CD14-positive monocyte (primary cell): ENCODE data around the gene TPPP. TPM values are rescaled to one million over a fixed set of nuclear protein-coding genes. Genes with fewer than 3 reads are reported as not detected.

Experiments
- DNase-seq, 3 donors: peaks; one replicate each; pipeline ENCODE4 v3.0.0-alpha.2; 2011 to 2022
- H2AFZ ChIP-seq: 2 replicates; pipeline ENCODE4 v1.6.0; 2012; ENCODE audit warnings: mild to moderate bottlenecking, low read depth, low read length, inconsistent platforms; ENCODE audit not compliant: insufficient read depth, poor library complexity, severe bottlenecking
- H3K27ac ChIP-seq, 2 donors: 1 replicate in 1 of 2; 2 replicates in 1 of 2; pipeline ENCODE4 v1.5.1; 2012 to 2013; ENCODE audit warnings: low read length in 2 of 2, control low read depth in 1 of 2, inconsistent platforms in 1 of 2, low read depth in 1 of 2, mild to moderate bottlenecking in 1 of 2
- H3K27me3 ChIP-seq, 2 donors: one replicate each; pipeline versions ENCODE4 v1.6.0 to v1.6.1; 2011 to 2013; ENCODE audit warnings: low read length in 2 of 2; ENCODE audit not compliant: control insufficient read depth in 2 of 2, insufficient read depth in 2 of 2
- H3K36me3 ChIP-seq, 2 donors: replicated peaks in 1 of 2; 1 replicate in 1 of 2; 2 replicates in 1 of 2; pipeline versions ENCODE4 v1.5.1 to v1.6.1; 2012 to 2013; ENCODE audit warnings: low read length in 2 of 2, control low read depth in 1 of 2, inconsistent platforms in 1 of 2, mild to moderate bottlenecking in 1 of 2; ENCODE audit not compliant: insufficient read depth in 2 of 2, control insufficient read depth in 1 of 2
- H3K4me1 ChIP-seq, 2 donors: 1 replicate in 1 of 2; 2 replicates in 1 of 2; pipeline versions ENCODE4 v1.5.1 to v1.6.1; 2012 to 2013; ENCODE audit warnings: low read length in 2 of 2, control low read depth in 1 of 2, inconsistent platforms in 1 of 2, mild to moderate bottlenecking in 1 of 2, moderate library complexity in 1 of 2; ENCODE audit not compliant: insufficient read depth in 2 of 2, control insufficient read depth in 1 of 2
- H3K4me2 ChIP-seq: replicated peaks from 2 replicates; pipeline ENCODE3; 2012; ENCODE audit warnings: low read length, moderate library complexity, mild to moderate bottlenecking; ENCODE audit not compliant: poor library complexity, severe bottlenecking; ENCODE audit errors: extremely low read depth
- H3K4me3 ChIP-seq, 3 experiments: fragments of 200-600 bp in 1 of 3; sonication (generic) in 1 of 3; replicated peaks in 1 of 3; 1 replicate in 2 of 3; 2 replicates in 1 of 3; pipeline ENCODE4 v1.5.1; 2011 to 2013; ENCODE audit warnings: low read length in 3 of 3, mild to moderate bottlenecking in 3 of 3, control low read depth in 2 of 3, low read depth in 2 of 3, inconsistent platforms in 1 of 3, moderate library complexity in 1 of 3
- H3K79me2 ChIP-seq: 2 replicates; pipeline ENCODE4 v1.6.0; 2012; ENCODE audit warnings: mild to moderate bottlenecking, control low read depth, inconsistent platforms, low read length, moderate library complexity; ENCODE audit not compliant: insufficient read depth
- H3K9ac ChIP-seq: 2 replicates; pipeline ENCODE4 v1.6.0; 2017; ENCODE audit warnings: low read length, mild to moderate bottlenecking; ENCODE audit not compliant: insufficient read depth, poor library complexity, severe bottlenecking
- H3K9me3 ChIP-seq, 2 donors: replicated peaks in 1 of 2; 1 replicate in 1 of 2; 2 replicates in 1 of 2; pipeline versions ENCODE4 v1.5.1 to v1.6.1; 2012 to 2013; ENCODE audit warnings: low read length in 2 of 2, control low read depth in 1 of 2; ENCODE audit not compliant: control insufficient read depth in 1 of 2, insufficient read depth in 1 of 2
- H4K20me1 ChIP-seq: 2 replicates; pipeline ENCODE4 v1.6.0; 2012; ENCODE audit warnings: mild to moderate bottlenecking, low read length, control low read depth, moderate library complexity; ENCODE audit not compliant: insufficient read depth
- H3K27ac Mint-ChIP-seq, 7 donors: one replicate each; pipeline ENCODE4 v1.8.0; 2020; ENCODE audit warnings: mild to moderate bottlenecking in 7 of 7, mixed read lengths in 7 of 7, moderate library complexity in 6 of 7, inconsistent platforms in 2 of 7
- H3K27me3 Mint-ChIP-seq, 3 donors: one replicate each; pipeline ENCODE4 v1.8.0; 2021 to 2022; ENCODE audit warnings: low read depth in 3 of 3, mild to moderate bottlenecking in 3 of 3, mixed read lengths in 3 of 3, moderate library complexity in 3 of 3, inconsistent platforms in 1 of 3
- H3K36me3 Mint-ChIP-seq, 2 donors: one replicate each; pipeline ENCODE4 v1.8.0; 2020; ENCODE audit warnings: mixed read lengths in 2 of 2, inconsistent platforms in 1 of 2, mild to moderate bottlenecking in 1 of 2
- H3K4me1 Mint-ChIP-seq: one replicate; pipeline ENCODE4 v1.8.0; 2020; ENCODE audit warnings: mild to moderate bottlenecking, mixed read lengths
- H3K4me3 Mint-ChIP-seq, 2 donors: one replicate each; pipeline ENCODE4 v1.8.0; 2020; ENCODE audit warnings: mild to moderate bottlenecking in 2 of 2, mixed read lengths in 2 of 2, moderate library complexity in 1 of 2
- H3K9me3 Mint-ChIP-seq, 7 donors: one replicate each; pipeline ENCODE4 v1.8.0; 2020 to 2022; ENCODE audit warnings: mixed read lengths in 7 of 7, mild to moderate bottlenecking in 6 of 7, moderate library complexity in 6 of 7, inconsistent platforms in 2 of 7
- WGBS: methylation state at CpG from one replicate; pipeline ENCODE4 v1.1.5; 2013; ENCODE audit warnings: missing lambda C conversion rate; ENCODE audit not compliant: insufficient coverage; 5-methylcytosine and 5-hydroxymethylcytosine counted together
- intact Hi-C, 2 donors: fragments of 100-400 bp; cut with micrococcal nuclease; formaldehyde crosslinking; loops; one replicate each; pipeline versions ENCODE4 v1.15.0 to v1.15.1; 2023
- polyA plus RNA-seq, 3 donors: library from polyadenylated mRNA; depleted of rRNA in 1 of 3; unstranded in 2 of 3; stranded (reverse) in 1 of 3; fragments of 300-500 nt in 2 of 3; fragments of >200 nt in 1 of 3; fragmentation: Illumina TruSeq in 2 of 3; gene quantifications; 1 replicate in 2 of 3; 2 replicates in 1 of 3; pipeline ENCODE4 v1.2.3, GENCODE V29; 2012 to 2021
- TF ChIP-seq, protein P1 (sequence below): fragments of 200-600 bp; IDR thresholded peaks from one replicate; pipeline ENCODE4 v1.8.0; 2022; ENCODE audit warnings: antibody characterized with exemption, mild to moderate bottlenecking

TPPP gene
- polyA plus RNA-seq, 3 donors: 0.02 to 0.17 (median 0.06) TPM

GRCh38 chr5:665956-666711, 27.0 kb downstream of the TPPP start:
- no peak overlapping the region for H3K27ac Mint-ChIP-seq
- no peak overlapping the region for H3K4me3 Mint-ChIP-seq
- WGBS: 97% methylated on average over 30 of the region's 40 CpGs
- H3K4me1 Mint-ChIP-seq: no peaks in the 10 kb centered on the region
- no peak for DNase-seq
- Histone ChIP-seq H2AFZ (no peak overlapping the region), H4K20me1 (no peaks in the 10 kb centered on the region), H3K27me3 (no peaks in the 10 kb centered on the region), H3K9ac (no peak overlapping the region), H3K27ac (no peak overlapping the region), H3K36me3 (peaks cover 0 to 13% of the 10 kb centered on the region in 2 donors), H3K4me3 (no peak overlapping the region), H3K79me2 (no peaks in the 10 kb centered on the region), H3K9me3 (peaks cover 6% of the 10 kb centered on the region in 2 donors), H3K4me1 (no peaks in the 10 kb centered on the region), H3K4me2 (no peak overlapping the region)
- H3K27me3 Mint-ChIP-seq: peaks cover 0 to 12% (median 3%) of the 10 kb centered on the region in 3 donors
- intact Hi-C loops: loop anchor here in 1 of 2 donors (10.0 kb wide), 1 partner anchor 239 kb away; no protein-coding TSS in a partner anchor
- peaks cover 18 to 31% of the 10 kb centered on the region in 2 donors for H3K36me3 Mint-ChIP-seq
- TF ChIP-seq, protein P1, sequence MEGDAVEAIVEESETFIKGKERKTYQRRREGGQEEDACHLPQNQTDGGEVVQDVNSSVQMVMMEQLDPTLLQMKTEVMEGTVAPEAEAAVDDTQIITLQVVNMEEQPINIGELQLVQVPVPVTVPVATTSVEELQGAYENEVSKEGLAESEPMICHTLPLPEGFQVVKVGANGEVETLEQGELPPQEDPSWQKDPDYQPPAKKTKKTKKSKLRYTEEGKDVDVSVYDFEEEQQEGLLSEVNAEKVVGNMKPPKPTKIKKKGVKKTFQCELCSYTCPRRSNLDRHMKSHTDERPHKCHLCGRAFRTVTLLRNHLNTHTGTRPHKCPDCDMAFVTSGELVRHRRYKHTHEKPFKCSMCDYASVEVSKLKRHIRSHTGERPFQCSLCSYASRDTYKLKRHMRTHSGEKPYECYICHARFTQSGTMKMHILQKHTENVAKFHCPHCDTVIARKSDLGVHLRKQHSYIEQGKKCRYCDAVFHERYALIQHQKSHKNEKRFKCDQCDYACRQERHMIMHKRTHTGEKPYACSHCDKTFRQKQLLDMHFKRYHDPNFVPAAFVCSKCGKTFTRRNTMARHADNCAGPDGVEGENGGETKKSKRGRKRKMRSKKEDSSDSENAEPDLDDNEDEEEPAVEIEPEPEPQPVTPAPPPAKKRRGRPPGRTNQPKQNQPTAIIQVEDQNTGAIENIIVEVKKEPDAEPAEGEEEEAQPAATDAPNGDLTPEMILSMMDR: no peak
- H3K9me3 Mint-ChIP-seq: peaks cover 0 to 20% (median 5%) of the 10 kb centered on the region in 7 donors

GRCh38 chr5:665541-665955, 27.6 kb downstream of the TPPP start:
- TF ChIP-seq, protein P1: no peak
- H3K27me3 Mint-ChIP-seq: peaks cover 0 to 8% (median 3%) of the 10 kb centered on the region in 3 donors
- Histone ChIP-seq H3K36me3 (peaks cover 0 to 16% of the 10 kb centered on the region in 2 donors), H3K27ac (no peak overlapping the region), H3K4me1 (no peaks in the 10 kb centered on the region), H4K20me1 (no peaks in the 10 kb centered on the region), H3K79me2 (no peaks in the 10 kb centered on the region), H2AFZ (no peak overlapping the region), H3K27me3 (no peaks in the 10 kb centered on the region), H3K4me3 (no peak overlapping the region), H3K4me2 (no peak overlapping the region), H3K9me3 (peaks cover 6 to 9% of the 10 kb centered on the region in 2 donors), H3K9ac (no peak overlapping the region)
- H3K4me1 Mint-ChIP-seq: no peaks in the 10 kb centered on the region
- no peak overlapping the region for H3K4me3 Mint-ChIP-seq
- peaks cover 0 to 22% (median 5%) of the 10 kb centered on the region in 7 donors for H3K9me3 Mint-ChIP-seq
- H3K27ac Mint-ChIP-seq: no peak overlapping the region
- no peak for DNase-seq
- intact Hi-C loops: loop anchor here in 1 of 2 donors (10.0 kb wide), 1 partner anchor 239 kb away; no protein-coding TSS in a partner anchor
- WGBS: 100% methylated on average over 3 of the region's 8 CpGs
- peaks cover 21 to 35% of the 10 kb centered on the region in 2 donors for H3K36me3 Mint-ChIP-seq
